ENCODE data around the gene RAMACL. TPM values are rescaled to one million over a fixed set of nuclear protein-coding genes. Genes with fewer than 3 reads are reported as not detected.

The RAMACL gene
- total and polyA plus RNA-seq, 4 donors: 0.30 to 17.6 (median 4.3) TPM

DNA sequence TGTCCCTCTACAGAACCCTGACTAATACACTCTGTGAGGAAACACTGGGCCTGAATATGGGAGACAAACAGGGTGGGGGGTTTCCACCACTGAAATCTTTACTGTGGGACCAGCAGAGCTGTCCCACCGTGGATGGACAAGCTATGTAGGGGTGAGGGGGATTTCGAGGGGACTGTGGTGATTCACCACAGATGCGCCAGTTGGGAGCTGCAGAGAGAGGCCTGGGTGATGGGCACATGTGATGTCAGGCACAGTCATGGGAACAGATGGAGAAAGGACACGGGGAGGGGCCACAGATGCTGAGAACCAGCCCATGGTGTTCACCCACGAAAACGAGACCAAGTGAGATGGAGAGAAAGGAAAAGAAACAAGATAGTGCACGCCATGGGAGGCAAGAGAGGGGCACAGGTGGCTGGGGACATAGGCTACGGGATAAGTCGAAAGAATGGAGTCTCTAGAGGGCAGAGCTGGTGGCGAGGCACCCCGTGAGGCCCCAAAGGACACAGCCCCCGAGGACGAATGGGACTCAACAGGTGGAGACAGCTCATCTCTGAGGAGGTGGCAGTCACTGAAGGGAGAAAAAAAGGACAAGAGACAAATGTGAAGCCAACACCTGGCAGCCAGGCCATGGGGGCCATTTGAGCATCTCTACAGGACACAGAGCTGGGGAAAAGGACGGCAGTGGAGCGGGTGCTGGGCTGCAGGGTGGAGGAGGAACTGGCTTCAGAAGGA is 10.5 kb upstream of the RAMACL start:
- DNase-seq (no peak), ATAC-seq (ENCODE audit: insufficient read depth, low FRiP score) (no peak)
- Histone ChIP-seq H3K27me3 (ENCODE audit: control insufficient read depth in 3 of 3, insufficient read depth in 3 of 3, low read length in 2 of 3) (no peaks in the 10 kb centered on the region), H3K9ac (ENCODE audit: insufficient read depth in 1 of 2, low read length in 2 of 2) (no peak overlapping the region), H3K9me3 (ENCODE audit: control insufficient read depth in 4 of 4, insufficient read depth in 3 of 4, low read length in 3 of 4) (no peaks in the 10 kb centered on the region), H3K36me3 (ENCODE audit: control insufficient read depth in 4 of 4, insufficient read depth in 4 of 4, low read length in 4 of 4) (no peaks in the 10 kb centered on the region), H3K4me1 (ENCODE audit: control insufficient read depth in 5 of 5, insufficient read depth in 5 of 5, low read length in 5 of 5) (peaks cover 0 to 23% (median 0%) of the 10 kb centered on the region in 5 donors), H3K4me3 (no peak overlapping the region), H3K27ac (ENCODE audit: low read depth in 1 of 2, low read length in 1 of 2) (peak overlapping the region in 1 of 2 donors; percentile 75)
- no peak for TF ChIP-seq CTCF (IDR thresholded peaks at IDR 0.05; ENCODE audit: control extremely low read depth, extremely low read depth)
- WGBS, 2 donors: 87 to 95% methylated on average over 15 of the region's 15 CpGs

GRCh38 chr6:166595949-166596348 is 9.5 kb upstream of the RAMACL start:
- Histone ChIP-seq H3K4me1 (ENCODE audit: control insufficient read depth in 5 of 5, insufficient read depth in 5 of 5, low read length in 5 of 5) (peaks cover 0 to 28% (median 0%) of the 10 kb centered on the region in 5 donors), H3K36me3 (ENCODE audit: control insufficient read depth in 4 of 4, insufficient read depth in 4 of 4, low read length in 4 of 4) (no peaks in the 10 kb centered on the region), H3K9ac (ENCODE audit: insufficient read depth in 1 of 2, low read length in 2 of 2) (no peak overlapping the region), H3K9me3 (ENCODE audit: control insufficient read depth in 4 of 4, insufficient read depth in 3 of 4, low read length in 3 of 4) (no peaks in the 10 kb centered on the region), H3K4me3 (no peak overlapping the region), H3K27ac (ENCODE audit: low read depth in 1 of 2, low read length in 1 of 2) (peak overlapping the region in 1 of 2 donors; percentile 55), H3K27me3 (ENCODE audit: control insufficient read depth in 3 of 3, insufficient read depth in 3 of 3, low read length in 2 of 3) (no peaks in the 10 kb centered on the region)
- WGBS, 2 donors: 87 to 91% methylated on average over 6 of the region's 6 CpGs
- no peak for TF ChIP-seq CTCF (IDR thresholded peaks at IDR 0.05; ENCODE audit: control extremely low read depth, extremely low read depth)
- no peak for ATAC-seq (ENCODE audit: insufficient read depth, low FRiP score)
- DNase-seq: no peak

GRCh38 chr6:166595061-166595780 is 8.7 kb upstream of the RAMACL start:
- 93 to 94% methylated on average over 13 of the region's 13 CpGs for WGBS, 2 donors
- Histone ChIP-seq H3K36me3 (ENCODE audit: control insufficient read depth in 4 of 4, insufficient read depth in 4 of 4, low read length in 4 of 4) (no peaks in the 10 kb centered on the region), H3K27me3 (ENCODE audit: control insufficient read depth in 3 of 3, insufficient read depth in 3 of 3, low read length in 2 of 3) (no peaks in the 10 kb centered on the region), H3K4me3 (no peak overlapping the region), H3K27ac (ENCODE audit: low read depth in 1 of 2, low read length in 1 of 2) (no peak overlapping the region), H3K9ac (ENCODE audit: insufficient read depth in 1 of 2, low read length in 2 of 2) (no peak overlapping the region), H3K4me1 (ENCODE audit: control insufficient read depth in 5 of 5, insufficient read depth in 5 of 5, low read length in 5 of 5) (peaks cover 0 to 30% (median 0%) of the 10 kb centered on the region in 5 donors), H3K9me3 (ENCODE audit: control insufficient read depth in 4 of 4, insufficient read depth in 3 of 4, low read length in 3 of 4) (no peaks in the 10 kb centered on the region)
- no peak for ATAC-seq (ENCODE audit: insufficient read depth, low FRiP score)
- no peak for TF ChIP-seq CTCF (IDR thresholded peaks at IDR 0.05; ENCODE audit: control extremely low read depth, extremely low read depth)
- DNase-seq: no peak
